Measurements from ENCODE around the gene UFL1.

The UFL1 gene

DNA sequence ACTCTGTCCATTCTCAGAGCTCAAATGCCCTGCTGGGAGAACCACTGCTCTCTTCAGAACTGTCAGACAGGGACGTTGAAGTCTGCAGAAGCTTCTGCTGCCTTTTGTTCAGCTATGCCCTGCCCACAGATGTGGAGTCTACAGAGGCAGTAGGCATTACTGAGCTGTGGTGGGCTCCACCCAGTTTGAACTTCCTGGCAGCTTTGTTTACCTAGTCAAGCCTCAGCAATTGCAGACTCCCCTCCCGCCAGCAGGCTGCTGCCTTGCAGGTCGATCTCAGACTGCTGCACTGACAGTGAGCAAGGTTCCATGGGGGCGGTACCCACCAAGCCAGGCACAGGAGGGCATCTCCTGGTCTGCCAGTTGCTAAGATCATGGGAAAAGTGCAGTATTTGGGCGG, 21.8 kb upstream of the UFL1 start:
- TF ChIP-seq GABPA (IDR thresholded peaks at IDR 0.05; ENCODE audit: low read depth) (no peak), CTCF (IDR thresholded peaks at IDR 0.05; ENCODE audit: insufficient read depth, low read length) (no peak), POLR2AphosphoS5 (IDR thresholded peaks at IDR 0.05; ENCODE audit: low read depth) (no peak), REST (IDR thresholded peaks at IDR 0.05; ENCODE audit: insufficient replicate concordance, low read depth) (no peak), SPI1 (IDR thresholded peaks at IDR 0.05; ENCODE audit: borderline replicate concordance, low read depth) (no peak)
- Histone ChIP-seq H3K4me3 (replicated peaks; ENCODE audit: insufficient read depth, low read length) (no peak overlapping the region), H3K27me3 (ENCODE audit: insufficient read depth, poor library complexity, severe bottlenecking) (no peaks in the 10 kb centered on the region), H3K27ac (replicated peaks) (no peak overlapping the region)
- no peak for DNase-seq (ENCODE audit: low read depth in 1 of 2, low spot score in 1 of 2)

DNA sequence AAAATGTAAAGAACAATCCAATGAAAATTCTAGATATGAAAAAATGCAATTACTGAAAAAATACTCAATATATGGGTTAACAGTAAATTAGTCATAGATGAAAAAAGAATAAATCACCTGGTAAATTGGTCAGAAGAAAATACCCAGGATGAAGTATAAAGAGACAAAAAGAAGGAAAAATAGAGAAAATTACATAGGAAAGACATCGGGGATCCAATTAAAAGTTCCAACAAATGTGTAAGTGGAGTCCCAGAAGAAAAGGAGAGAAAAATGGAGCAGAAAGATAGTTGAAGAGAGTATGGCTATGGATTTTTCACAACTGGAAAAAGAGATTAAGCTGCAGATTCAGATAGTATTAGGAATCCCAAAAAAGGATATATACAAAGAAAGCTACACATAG, 18.7 kb upstream of the UFL1 start:
- Histone ChIP-seq H3K4me3 (replicated peaks; ENCODE audit: insufficient read depth, low read length) (no peak overlapping the region), H3K27me3 (ENCODE audit: insufficient read depth, poor library complexity, severe bottlenecking) (no peaks in the 10 kb centered on the region), H3K27ac (replicated peaks) (no peak overlapping the region)
- DNase-seq (ENCODE audit: low read depth in 1 of 2, low spot score in 1 of 2) = no peak
- no peak for TF ChIP-seq SPI1 (IDR thresholded peaks at IDR 0.05; ENCODE audit: borderline replicate concordance, low read depth)
- no peak for TF ChIP-seq CTCF (IDR thresholded peaks at IDR 0.05; ENCODE audit: insufficient read depth, low read length)
- TF ChIP-seq REST (IDR thresholded peaks at IDR 0.05; ENCODE audit: insufficient replicate concordance, low read depth) = no peak
- TF ChIP-seq POLR2AphosphoS5 (IDR thresholded peaks at IDR 0.05; ENCODE audit: low read depth) = no peak
- TF ChIP-seq GABPA (IDR thresholded peaks at IDR 0.05; ENCODE audit: low read depth) = no peak

- no peak overlapping the region for H3K4me3 ChIP-seq (replicated peaks; ENCODE audit: insufficient read depth, low read length)
- no peak for DNase-seq (ENCODE audit: low read depth in 1 of 2, low spot score in 1 of 2)
- no peak for TF ChIP-seq SPI1 (IDR thresholded peaks at IDR 0.05; ENCODE audit: borderline replicate concordance, low read depth)
- no peak for TF ChIP-seq REST (IDR thresholded peaks at IDR 0.05; ENCODE audit: insufficient replicate concordance, low read depth)
- TF ChIP-seq POLR2AphosphoS5 (IDR thresholded peaks at IDR 0.05; ENCODE audit: low read depth) = no peak
- TF ChIP-seq GABPA (IDR thresholded peaks at IDR 0.05; ENCODE audit: low read depth) = no peak
- TF ChIP-seq CTCF (IDR thresholded peaks at IDR 0.05; ENCODE audit: insufficient read depth, low read length) = no peak
- no peaks in the 10 kb centered on the region for H3K27me3 ChIP-seq (ENCODE audit: insufficient read depth, poor library complexity, severe bottlenecking)
- no peak overlapping the region for H3K27ac ChIP-seq (replicated peaks)
Measured at GRCh38 chr6:96505363-96505762, 16.2 kb upstream of the UFL1 start.
